A549 (cell line): ENCODE results near the gene MUC20.
"Not testable (repeated sequence)": the region's sequence is repeated elsewhere in the genome, so short reads cannot be mapped to it uniquely, and the experiment has no call there.

Experiments used
- BCL3 ChIP-seq: fragments of >200 bp; sonication (Bioruptor Twin); formaldehyde crosslinking; IDR thresholded peaks from 3 replicates; pipeline ENCODE4 v1.6.1; 2016
- CEBPB ChIP-seq, 2 experiments: fragments of >200 bp in 1 of 2; sonication (Bioruptor Twin) in 1 of 2; formaldehyde crosslinking in 1 of 2; IDR thresholded peaks; 2 replicates each; pipeline ENCODE4 v1.6.1; 2012 to 2016
- CTCF ChIP-seq: fragments of >200 bp; sonication (Bioruptor Twin); formaldehyde crosslinking; IDR thresholded peaks from 3 replicates; pipeline ENCODE4 v1.5.1; 2016
- MYC ChIP-seq: IDR thresholded peaks from 2 replicates; pipeline ENCODE4 v1.6.1; 2012; ENCODE audit warnings: mild to moderate bottlenecking, inconsistent platforms, low read length, improper control_type of control experiment, borderline replicate concordance
- RAD21 ChIP-seq, 2 experiments: fragments of >200 bp in 1 of 2; sonication (Bioruptor Twin) in 1 of 2; formaldehyde crosslinking in 1 of 2; IDR thresholded peaks in 1 of 2; conservative IDR thresholded peaks in 1 of 2; 2 replicates in 1 of 2; 3 replicates in 1 of 2; pipeline ENCODE4 v1.6.1; 2012 to 2018; ENCODE audit warnings: inconsistent platforms in 1 of 2
- TF ChIP-seq, protein P1 (sequence below): fragments of 200-600 bp; sonication (generic); IDR thresholded peaks from 2 replicates; pipeline ENCODE4 v1.6.1; 2016; ENCODE audit warnings: antibody characterized with exemption, mild to moderate bottlenecking, moderate library complexity
- TF ChIP-seq, protein P2 (sequence below): fragments of 250-450 bp; sonication (Bioruptor Pico); IDR thresholded peaks from 2 replicates; pipeline ENCODE4 v1.5.0; 2021; ENCODE audit warnings: mild to moderate bottlenecking, moderate library complexity, borderline replicate concordance
- TF ChIP-seq, protein P3 (sequence below): IDR thresholded peaks from 2 replicates; pipeline ENCODE4 v1.6.1; 2012

DNA sequence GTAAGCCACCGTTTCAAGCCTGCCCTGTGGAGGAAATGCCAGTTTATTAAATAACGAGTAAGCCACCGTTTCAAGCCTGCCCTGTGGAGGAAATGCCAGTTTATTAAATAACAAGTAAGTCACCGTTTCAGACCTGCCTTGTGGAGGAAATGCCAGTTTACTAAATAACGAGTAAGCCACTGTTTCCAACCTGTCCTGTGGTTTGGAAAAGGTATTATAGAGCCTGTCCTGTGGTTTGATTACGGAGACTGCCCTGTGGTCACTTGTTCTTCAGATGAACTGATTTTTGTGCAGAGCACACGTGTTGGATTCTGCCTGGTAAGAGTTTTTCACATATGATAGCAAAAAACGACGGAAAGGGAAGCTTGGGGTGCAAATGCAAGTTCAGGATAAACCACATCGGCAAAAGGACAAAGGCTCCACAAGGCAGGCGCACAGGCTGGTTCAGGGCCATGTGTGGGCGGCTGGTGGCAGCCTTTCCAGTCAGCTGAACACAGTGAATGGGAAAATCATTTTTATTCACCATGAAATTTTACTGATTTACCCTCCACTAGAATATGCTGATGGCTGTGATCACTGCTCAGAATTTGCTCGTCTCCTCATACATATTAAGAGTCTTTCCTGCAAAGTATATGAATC, 38.6 kb upstream of the MUC20 start:
- not testable (repeated sequence) for TF ChIP-seq CTCF; MYC; CEBPB (IDR thresholded peaks at IDR 0.05); BCL3; RAD21 (conservative IDR thresholded peaks at IDR 0.05 in 1 of 2, IDR thresholded peaks at IDR 0.05 in 1 of 2)
- TF ChIP-seq, protein P1, sequence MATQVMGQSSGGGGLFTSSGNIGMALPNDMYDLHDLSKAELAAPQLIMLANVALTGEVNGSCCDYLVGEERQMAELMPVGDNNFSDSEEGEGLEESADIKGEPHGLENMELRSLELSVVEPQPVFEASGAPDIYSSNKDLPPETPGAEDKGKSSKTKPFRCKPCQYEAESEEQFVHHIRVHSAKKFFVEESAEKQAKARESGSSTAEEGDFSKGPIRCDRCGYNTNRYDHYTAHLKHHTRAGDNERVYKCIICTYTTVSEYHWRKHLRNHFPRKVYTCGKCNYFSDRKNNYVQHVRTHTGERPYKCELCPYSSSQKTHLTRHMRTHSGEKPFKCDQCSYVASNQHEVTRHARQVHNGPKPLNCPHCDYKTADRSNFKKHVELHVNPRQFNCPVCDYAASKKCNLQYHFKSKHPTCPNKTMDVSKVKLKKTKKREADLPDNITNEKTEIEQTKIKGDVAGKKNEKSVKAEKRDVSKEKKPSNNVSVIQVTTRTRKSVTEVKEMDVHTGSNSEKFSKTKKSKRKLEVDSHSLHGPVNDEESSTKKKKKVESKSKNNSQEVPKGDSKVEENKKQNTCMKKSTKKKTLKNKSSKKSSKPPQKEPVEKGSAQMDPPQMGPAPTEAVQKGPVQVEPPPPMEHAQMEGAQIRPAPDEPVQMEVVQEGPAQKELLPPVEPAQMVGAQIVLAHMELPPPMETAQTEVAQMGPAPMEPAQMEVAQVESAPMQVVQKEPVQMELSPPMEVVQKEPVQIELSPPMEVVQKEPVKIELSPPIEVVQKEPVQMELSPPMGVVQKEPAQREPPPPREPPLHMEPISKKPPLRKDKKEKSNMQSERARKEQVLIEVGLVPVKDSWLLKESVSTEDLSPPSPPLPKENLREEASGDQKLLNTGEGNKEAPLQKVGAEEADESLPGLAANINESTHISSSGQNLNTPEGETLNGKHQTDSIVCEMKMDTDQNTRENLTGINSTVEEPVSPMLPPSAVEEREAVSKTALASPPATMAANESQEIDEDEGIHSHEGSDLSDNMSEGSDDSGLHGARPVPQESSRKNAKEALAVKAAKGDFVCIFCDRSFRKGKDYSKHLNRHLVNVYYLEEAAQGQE = not testable (repeated sequence)
- TF ChIP-seq, protein P2, sequence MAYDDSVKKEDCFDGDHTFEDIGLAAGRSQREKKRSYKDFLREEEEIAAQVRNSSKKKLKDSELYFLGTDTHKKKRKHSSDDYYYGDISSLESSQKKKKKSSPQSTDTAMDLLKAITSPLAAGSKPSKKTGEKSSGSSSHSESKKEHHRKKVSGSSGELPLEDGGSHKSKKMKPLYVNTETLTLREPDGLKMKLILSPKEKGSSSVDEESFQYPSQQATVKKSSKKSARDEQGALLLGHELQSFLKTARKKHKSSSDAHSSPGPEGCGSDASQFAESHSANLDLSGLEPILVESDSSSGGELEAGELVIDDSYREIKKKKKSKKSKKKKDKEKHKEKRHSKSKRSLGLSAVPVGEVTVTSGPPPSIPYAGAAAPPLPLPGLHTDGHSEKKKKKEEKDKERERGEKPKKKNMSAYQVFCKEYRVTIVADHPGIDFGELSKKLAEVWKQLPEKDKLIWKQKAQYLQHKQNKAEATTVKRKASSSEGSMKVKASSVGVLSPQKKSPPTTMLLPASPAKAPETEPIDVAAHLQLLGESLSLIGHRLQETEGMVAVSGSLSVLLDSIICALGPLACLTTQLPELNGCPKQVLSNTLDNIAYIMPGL (CRISPR knock-in tag) = not testable (repeated sequence)
- TF ChIP-seq, protein P3, sequence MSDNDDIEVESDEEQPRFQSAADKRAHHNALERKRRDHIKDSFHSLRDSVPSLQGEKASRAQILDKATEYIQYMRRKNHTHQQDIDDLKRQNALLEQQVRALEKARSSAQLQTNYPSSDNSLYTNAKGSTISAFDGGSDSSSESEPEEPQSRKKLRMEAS = not testable (repeated sequence)
